HL-60 (cell line): ENCODE measurements around the gene TBC1D22B.

Source experiments
- GABPA ChIP-seq: IDR thresholded peaks from 2 replicates; pipeline ENCODE4 v1.6.1; 2012; ENCODE audit warnings: low read depth
- TF ChIP-seq, protein P1 (sequence below): IDR thresholded peaks from one replicate; pipeline ENCODE4 v1.5.1; 2011; ENCODE audit warnings: low read length, control low read depth, inconsistent platforms; ENCODE audit not compliant: insufficient read depth
- TF ChIP-seq, protein P2 (sequence below): IDR thresholded peaks from 2 replicates; pipeline ENCODE4 v1.6.1; 2012; ENCODE audit warnings: low read depth; ENCODE audit not compliant: insufficient replicate concordance

- TF ChIP-seq, protein P1, sequence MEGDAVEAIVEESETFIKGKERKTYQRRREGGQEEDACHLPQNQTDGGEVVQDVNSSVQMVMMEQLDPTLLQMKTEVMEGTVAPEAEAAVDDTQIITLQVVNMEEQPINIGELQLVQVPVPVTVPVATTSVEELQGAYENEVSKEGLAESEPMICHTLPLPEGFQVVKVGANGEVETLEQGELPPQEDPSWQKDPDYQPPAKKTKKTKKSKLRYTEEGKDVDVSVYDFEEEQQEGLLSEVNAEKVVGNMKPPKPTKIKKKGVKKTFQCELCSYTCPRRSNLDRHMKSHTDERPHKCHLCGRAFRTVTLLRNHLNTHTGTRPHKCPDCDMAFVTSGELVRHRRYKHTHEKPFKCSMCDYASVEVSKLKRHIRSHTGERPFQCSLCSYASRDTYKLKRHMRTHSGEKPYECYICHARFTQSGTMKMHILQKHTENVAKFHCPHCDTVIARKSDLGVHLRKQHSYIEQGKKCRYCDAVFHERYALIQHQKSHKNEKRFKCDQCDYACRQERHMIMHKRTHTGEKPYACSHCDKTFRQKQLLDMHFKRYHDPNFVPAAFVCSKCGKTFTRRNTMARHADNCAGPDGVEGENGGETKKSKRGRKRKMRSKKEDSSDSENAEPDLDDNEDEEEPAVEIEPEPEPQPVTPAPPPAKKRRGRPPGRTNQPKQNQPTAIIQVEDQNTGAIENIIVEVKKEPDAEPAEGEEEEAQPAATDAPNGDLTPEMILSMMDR, result no peak
- TF ChIP-seq, protein P2, sequence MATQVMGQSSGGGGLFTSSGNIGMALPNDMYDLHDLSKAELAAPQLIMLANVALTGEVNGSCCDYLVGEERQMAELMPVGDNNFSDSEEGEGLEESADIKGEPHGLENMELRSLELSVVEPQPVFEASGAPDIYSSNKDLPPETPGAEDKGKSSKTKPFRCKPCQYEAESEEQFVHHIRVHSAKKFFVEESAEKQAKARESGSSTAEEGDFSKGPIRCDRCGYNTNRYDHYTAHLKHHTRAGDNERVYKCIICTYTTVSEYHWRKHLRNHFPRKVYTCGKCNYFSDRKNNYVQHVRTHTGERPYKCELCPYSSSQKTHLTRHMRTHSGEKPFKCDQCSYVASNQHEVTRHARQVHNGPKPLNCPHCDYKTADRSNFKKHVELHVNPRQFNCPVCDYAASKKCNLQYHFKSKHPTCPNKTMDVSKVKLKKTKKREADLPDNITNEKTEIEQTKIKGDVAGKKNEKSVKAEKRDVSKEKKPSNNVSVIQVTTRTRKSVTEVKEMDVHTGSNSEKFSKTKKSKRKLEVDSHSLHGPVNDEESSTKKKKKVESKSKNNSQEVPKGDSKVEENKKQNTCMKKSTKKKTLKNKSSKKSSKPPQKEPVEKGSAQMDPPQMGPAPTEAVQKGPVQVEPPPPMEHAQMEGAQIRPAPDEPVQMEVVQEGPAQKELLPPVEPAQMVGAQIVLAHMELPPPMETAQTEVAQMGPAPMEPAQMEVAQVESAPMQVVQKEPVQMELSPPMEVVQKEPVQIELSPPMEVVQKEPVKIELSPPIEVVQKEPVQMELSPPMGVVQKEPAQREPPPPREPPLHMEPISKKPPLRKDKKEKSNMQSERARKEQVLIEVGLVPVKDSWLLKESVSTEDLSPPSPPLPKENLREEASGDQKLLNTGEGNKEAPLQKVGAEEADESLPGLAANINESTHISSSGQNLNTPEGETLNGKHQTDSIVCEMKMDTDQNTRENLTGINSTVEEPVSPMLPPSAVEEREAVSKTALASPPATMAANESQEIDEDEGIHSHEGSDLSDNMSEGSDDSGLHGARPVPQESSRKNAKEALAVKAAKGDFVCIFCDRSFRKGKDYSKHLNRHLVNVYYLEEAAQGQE, result no peak
- no peak for TF ChIP-seq GABPA
Observed at GRCh38 chr6:37289931-37290330, 32.4 kb downstream of the TBC1D22B start.
